ENCODE results near the gene HDLBP.

GRCh38 chr2:241182531-241183133, 132.8 kb downstream of the HDLBP start:
- no peak for TF ChIP-seq CTCF (conservative IDR thresholded peaks at IDR 0.05; ENCODE audit: low read depth, low read length)
- TF ChIP-seq RFX5 (IDR thresholded peaks at IDR 0.05; ENCODE audit: low read depth, low read length), result no peak
